ENCODE results near the gene ID4.

Gene ID4

GRCh38 chr6:19860235-19860877 lies 23.2 kb downstream of the ID4 start:
- no peak for DNase-seq

GRCh38 chr6:19864285-19864684 lies 27.1 kb downstream of the ID4 start:
- DNase-seq = no peak

GRCh38 chr6:19865178-19865577 lies 28.0 kb downstream of the ID4 start:
- no peak for DNase-seq

GRCh38 chr6:19866173-19866984 lies 29.2 kb downstream of the ID4 start:
- no peak for DNase-seq

GRCh38 chr6:19866985-19867627 lies 29.9 kb downstream of the ID4 start:
- no peak for DNase-seq

GRCh38 chr6:19869464-19869863 lies 32.3 kb downstream of the ID4 start:
- DNase-seq = no peak

GRCh38 chr6:19870322-19870721 lies 33.2 kb downstream of the ID4 start:
- no peak for DNase-seq

- DNase-seq = no peak
Measured at GRCh38 chr6:19873031-19873430, 35.9 kb downstream of the ID4 start.

GRCh38 chr6:19876672-19877071 lies 39.5 kb downstream of the ID4 start:
- DNase-seq = no peak

- no peak for DNase-seq
Measured at GRCh38 chr6:19879663-19880062, 42.5 kb downstream of the ID4 start.

GRCh38 chr6:19880066-19880465 lies 42.9 kb downstream of the ID4 start:
- no peak for DNase-seq

- DNase-seq = no peak
Measured at GRCh38 chr6:19891451-19891850, 54.3 kb downstream of the ID4 start.

Data from DMS 273 treated with DMSO at 0.1 percent for 48 hours (cell line).